H9 (cell line): ENCODE data around the gene ZNF783. TPM values are rescaled to one million over a fixed set of nuclear protein-coding genes. Genes with fewer than 3 reads are reported as not detected.
A peak's percentile ranks its signal among the peaks of the same experiment; 100 is the strongest.

Experiments
- DNase-seq: peaks from one replicate; pipeline ENCODE4 v3.0.0-alpha.2; 2017
- H2AFZ ChIP-seq: one replicate; pipeline ENCODE4 v1.6.1; 2013; ENCODE audit warnings: mild to moderate bottlenecking, low read length, control low read depth, moderate library complexity
- H2AK5ac ChIP-seq: 2 replicates; pipeline ENCODE4 v1.6.1; 2013; ENCODE audit warnings: low read length, control low read depth, mixed read lengths; ENCODE audit not compliant: insufficient read length
- H2BK120ac ChIP-seq: one replicate; pipeline ENCODE4 v1.6.1; 2013; ENCODE audit warnings: low read depth, mild to moderate bottlenecking, low read length, control low read depth, inconsistent platforms; ENCODE audit not compliant: poor library complexity, severe bottlenecking
- H2BK12ac ChIP-seq: 2 replicates; pipeline ENCODE4 v1.6.1; 2013; ENCODE audit warnings: low read length, control low read depth, mixed read lengths, low read depth; ENCODE audit not compliant: insufficient read length
- H2BK15ac ChIP-seq: 2 replicates; pipeline ENCODE4 v1.6.1; 2013; ENCODE audit warnings: low read depth, low read length, control low read depth
- H2BK20ac ChIP-seq: one replicate; pipeline ENCODE4 v1.6.1; 2013; ENCODE audit warnings: low read depth, mild to moderate bottlenecking, low read length, control low read depth, inconsistent platforms; ENCODE audit not compliant: poor library complexity, severe bottlenecking
- H2BK5ac ChIP-seq: 2 replicates; pipeline ENCODE4 v1.6.1; 2013; ENCODE audit warnings: low read length, control low read depth, mixed read lengths; ENCODE audit not compliant: insufficient read length
- H3K14ac ChIP-seq: 2 replicates; pipeline ENCODE4 v1.6.1; 2013; ENCODE audit warnings: low read length, control low read depth; ENCODE audit not compliant: insufficient read depth
- H3K18ac ChIP-seq: 2 replicates; pipeline ENCODE4 v1.6.1; 2013; ENCODE audit warnings: low read depth, mild to moderate bottlenecking, mixed read lengths, low read length, control low read depth; ENCODE audit not compliant: insufficient read length
- H3K23ac ChIP-seq: 2 replicates; pipeline ENCODE4 v1.6.1; 2013; ENCODE audit warnings: low read length, control low read depth, mixed read lengths, low read depth; ENCODE audit not compliant: insufficient read length
- H3K23me2 ChIP-seq: 2 replicates; pipeline ENCODE4 v1.6.1; 2013; ENCODE audit warnings: low read depth, mild to moderate bottlenecking, mixed read lengths, low read length, control low read depth; ENCODE audit not compliant: insufficient read length, poor library complexity, severe bottlenecking
- H3K27ac ChIP-seq: 2 replicates; pipeline ENCODE4 v1.5.1; 2013; ENCODE audit warnings: low read length, control low read depth, mixed read lengths, low read depth; ENCODE audit not compliant: insufficient read length
- H3K27me3 ChIP-seq: 2 replicates; pipeline ENCODE4 v1.6.1; 2013; ENCODE audit warnings: low read length, control low read depth, inconsistent platforms; ENCODE audit not compliant: insufficient read depth
- H3K4ac ChIP-seq: 2 replicates; pipeline ENCODE4 v1.6.1; 2013; ENCODE audit warnings: low read depth, mild to moderate bottlenecking, control low read depth, inconsistent platforms, low read length, moderate library complexity
- H3K4me1 ChIP-seq: 2 replicates; pipeline ENCODE4 v1.6.1; 2013; ENCODE audit warnings: low read length, control low read depth, inconsistent platforms; ENCODE audit not compliant: insufficient read depth
- H3K4me2 ChIP-seq: 2 replicates; pipeline ENCODE4 v1.6.1; 2013; ENCODE audit warnings: low read length, control low read depth, mixed read lengths; ENCODE audit not compliant: insufficient read length, insufficient read depth
- H3K56ac ChIP-seq: 2 replicates; pipeline ENCODE4 v1.6.1; 2013; ENCODE audit warnings: low read depth, mild to moderate bottlenecking, mixed read lengths, low read length, control low read depth; ENCODE audit not compliant: insufficient read length
- H3K79me1 ChIP-seq: 2 replicates; pipeline ENCODE4 v1.6.1; 2013; ENCODE audit warnings: low read depth, mild to moderate bottlenecking, moderate library complexity, low read length, control low read depth, inconsistent platforms; ENCODE audit not compliant: insufficient read depth, poor library complexity, severe bottlenecking
- H3K79me2 ChIP-seq: 2 replicates; pipeline ENCODE4 v1.6.1; 2013; ENCODE audit warnings: low read length, control low read depth, inconsistent platforms; ENCODE audit not compliant: insufficient read depth
- H3K9ac ChIP-seq: 2 replicates; pipeline ENCODE4 v1.6.1; 2013; ENCODE audit warnings: low read length, control low read depth, mixed read lengths; ENCODE audit not compliant: insufficient read length; ENCODE audit errors: extremely low read depth
- H3K9me3 ChIP-seq: one replicate; pipeline ENCODE4 v1.6.1; 2013; ENCODE audit warnings: low read depth, low read length, inconsistent platforms; ENCODE audit not compliant: control insufficient read depth
- H3T11ph ChIP-seq: one replicate; pipeline ENCODE4 v1.6.1; 2013; ENCODE audit warnings: mild to moderate bottlenecking, low read length, control low read depth, inconsistent platforms
- H4K20me1 ChIP-seq: one replicate; pipeline ENCODE4 v1.6.1; 2013; ENCODE audit not compliant: control insufficient read depth, insufficient read length, insufficient read depth
- H4K5ac ChIP-seq: 2 replicates; pipeline ENCODE4 v1.6.1; 2013; ENCODE audit warnings: low read depth, mild to moderate bottlenecking, mixed read lengths, low read length, control low read depth; ENCODE audit not compliant: insufficient read length
- H4K8ac ChIP-seq: replicated peaks from 2 replicates; pipeline ENCODE4 v1.6.1; 2013; ENCODE audit warnings: low read length, control low read depth, mixed read lengths, low read depth; ENCODE audit not compliant: insufficient read length
- H4K91ac ChIP-seq: 2 replicates; pipeline ENCODE4 v1.6.1; 2013; ENCODE audit warnings: low read depth, mild to moderate bottlenecking, moderate library complexity, mixed read lengths, low read length, control low read depth; ENCODE audit not compliant: insufficient read length
- H3K27ac Mint-ChIP-seq, 3 experiments: 2 replicates in 2 of 3; 3 replicates in 1 of 3; pipeline ENCODE4 v1.8.0; 2020 to 2021; ENCODE audit warnings: mixed read lengths in 3 of 3, mild to moderate bottlenecking in 1 of 3, moderate library complexity in 1 of 3
- H3K27me3 Mint-ChIP-seq: 2 replicates; pipeline ENCODE4 v1.8.0; 2021; ENCODE audit warnings: low read depth, mild to moderate bottlenecking, moderate library complexity, mixed read lengths
- H3K36me3 Mint-ChIP-seq, 3 experiments: 2 replicates in 2 of 3; 3 replicates in 1 of 3; pipeline ENCODE4 v1.8.0; 2020 to 2021; ENCODE audit warnings: low read depth in 3 of 3, mixed read lengths in 3 of 3; ENCODE audit not compliant: insufficient read depth in 1 of 3
- H3K4me1 Mint-ChIP-seq, 2 experiments: 2 replicates each; pipeline ENCODE4 v1.8.0; 2020; ENCODE audit warnings: mixed read lengths in 2 of 2
- H3K4me3 Mint-ChIP-seq, 2 experiments: 2 replicates in 1 of 2; 3 replicates in 1 of 2; pipeline ENCODE4 v1.8.0; 2020 to 2021; ENCODE audit warnings: mild to moderate bottlenecking in 2 of 2, mixed read lengths in 2 of 2, moderate library complexity in 1 of 2
- H3K9me3 Mint-ChIP-seq, 2 experiments: 2 replicates in 1 of 2; 3 replicates in 1 of 2; pipeline ENCODE4 v1.8.0; 2020; ENCODE audit warnings: mild to moderate bottlenecking in 2 of 2, mixed read lengths in 2 of 2, moderate library complexity in 1 of 2
- CTCF ChIP-seq: fragments of 200-600 bp; sonication (generic); conservative IDR thresholded peaks from 3 replicates; pipeline ENCODE4 v1.8.0; 2021; ENCODE audit warnings: antibody characterized with exemption, mild to moderate bottlenecking
- WGBS: extraction: QIAGEN DNeasy Blood & Tissue Kit; methylation state at CpG from one replicate; pipeline ENCODE4 v1.1.7; 2013; ENCODE audit warnings: missing lambda C conversion rate, low lambda C conversion rate, mixed read lengths; ENCODE audit not compliant: insufficient read length; ENCODE audit errors: extremely low coverage; 5-methylcytosine and 5-hydroxymethylcytosine counted together
- total RNA-seq: library from RNA; stranded (reverse); gene quantifications from 2 replicates; pipeline ENCODE4 v1.2.1, GENCODE V29; 2021

Gene ZNF783
- total RNA-seq, 1 experiment from 2014 or later = 13.6 TPM

- Histone ChIP-seq H4K20me1 (no peaks in the 10 kb centered on the region), H3K4me1 (no peaks in the 10 kb centered on the region), H4K8ac (no peak overlapping the region), H3K79me1 (no peaks in the 10 kb centered on the region), H2AK5ac (no peak overlapping the region), H2BK15ac (no peak overlapping the region), H3K4ac (no peak overlapping the region), H3K79me2 (no peaks in the 10 kb centered on the region), H2BK12ac (no peak overlapping the region), H3K27ac (no peak overlapping the region), H3K4me2 (no peak overlapping the region), H3K27me3 (no peaks in the 10 kb centered on the region), H3K56ac (no peak overlapping the region), H2BK120ac (no peak overlapping the region), H3K9ac (no peak overlapping the region), H4K91ac (no peak overlapping the region), H3K18ac (no peak overlapping the region), H4K5ac (no peak overlapping the region), H2BK5ac (no peak overlapping the region), H3K23me2 (peaks cover 6% of the 10 kb centered on the region), H3K14ac (no peak overlapping the region), H2BK20ac (no peak overlapping the region), H3K9me3 (no peaks in the 10 kb centered on the region), H3K23ac (no peak overlapping the region), H2AFZ (no peak overlapping the region), H3T11ph (no peak overlapping the region)
- no peak overlapping the region for H3K4me3 Mint-ChIP-seq
- no CpG with 5 or more reads among the region's 4 CpGs for WGBS
- H3K36me3 Mint-ChIP-seq = peaks cover 2 to 17% (median 8%) of the 10 kb centered on the region in 3 experiments
- no peaks in the 10 kb centered on the region for H3K9me3 Mint-ChIP-seq
- peaks cover 5% of the 10 kb centered on the region for H3K27me3 Mint-ChIP-seq
- no peak for TF ChIP-seq CTCF
- H3K4me1 Mint-ChIP-seq = peaks cover 10 to 14% of the 10 kb centered on the region in 2 experiments
- peak; percentile 10 for DNase-seq
- peak overlapping the region in 1 of 3 experiments; percentile 55; a peak in 1 of 7 replicates for H3K27ac Mint-ChIP-seq
These were observed 27.9 kb downstream of the ZNF783 start for GRCh38 chr7:149289856-149290255.
